OCI-LY1 (cell line): ENCODE measurements around the gene FGF5.

ENCODE experiments used
- H2AFZ ChIP-seq: fragments of 200-600 bp; sonication (generic), shearing (Covaris generic); 2 replicates; pipeline ENCODE4 v1.6.0; 2014; ENCODE audit warnings: antibody characterized with exemption, mild to moderate bottlenecking, low read length
- H3F3A ChIP-seq: fragments of 200-600 bp; sonication (generic), shearing (Covaris generic); 2 replicates; pipeline ENCODE4 v1.6.0; 2014; ENCODE audit warnings: mild to moderate bottlenecking, antibody characterized with exemption, low read length, moderate library complexity; ENCODE audit not compliant: insufficient read depth
- H3K27ac ChIP-seq: fragments of 200-600 bp; sonication (generic); 2 replicates; pipeline ENCODE4 v1.5.1; 2014; ENCODE audit warnings: low read length, mixed run types, mild to moderate bottlenecking, low read depth; ENCODE audit not compliant: poor library complexity, severe bottlenecking
- H3K27me3 ChIP-seq: fragments of 200-600 bp; sonication (generic); 2 replicates; pipeline ENCODE4 v1.6.0; 2014; ENCODE audit warnings: antibody characterized with exemption, mild to moderate bottlenecking, low read length, moderate library complexity; ENCODE audit not compliant: insufficient read depth
- H3K36me3 ChIP-seq: fragments of 200-600 bp; sonication (generic); 2 replicates; pipeline ENCODE4 v1.6.1; 2014; ENCODE audit warnings: mild to moderate bottlenecking, antibody characterized with exemption, low read length, moderate library complexity, mixed read lengths; ENCODE audit not compliant: insufficient read depth
- H3K4me1 ChIP-seq: fragments of 200-600 bp; sonication (generic); 2 replicates; pipeline ENCODE4 v1.5.1; 2014; ENCODE audit warnings: mild to moderate bottlenecking, low read length, moderate library complexity; ENCODE audit not compliant: insufficient read depth, severe bottlenecking
- H3K4me2 ChIP-seq: fragments of 200-600 bp; sonication (generic), shearing (Covaris generic); 2 replicates; pipeline ENCODE4 v1.6.1; 2014; ENCODE audit warnings: low read length
- H3K4me3 ChIP-seq: fragments of 200-600 bp; sonication (generic); 2 replicates; pipeline ENCODE4 v1.5.1; 2014; ENCODE audit warnings: low read length, low read depth, mild to moderate bottlenecking, mixed read lengths; ENCODE audit not compliant: poor library complexity, severe bottlenecking
- H3K79me2 ChIP-seq: fragments of 200-600 bp; shearing (Covaris generic); 2 replicates; pipeline ENCODE4 v1.6.1; 2016; ENCODE audit warnings: mixed run types, low read length, mixed read lengths; ENCODE audit not compliant: insufficient read depth
- H3K9ac ChIP-seq: fragments of 200-600 bp; sonication (generic), shearing (Covaris generic); 2 replicates; pipeline ENCODE4 v1.6.1; 2014; ENCODE audit warnings: mild to moderate bottlenecking, low read length, mixed read lengths
- H3K9me2 ChIP-seq: fragments of 200-600 bp; sonication (generic), shearing (Covaris generic); 2 replicates; pipeline ENCODE4 v1.6.1; 2014; ENCODE audit warnings: low read depth, mild to moderate bottlenecking, low read length, mixed read lengths
- H3K9me3 ChIP-seq: fragments of 200-600 bp; shearing (Covaris generic); 2 replicates; pipeline ENCODE4 v1.6.1; 2014; ENCODE audit warnings: low read length, mixed read lengths
- H4K20me1 ChIP-seq: fragments of 200-600 bp; sonication (generic), shearing (Covaris generic); 2 replicates; pipeline ENCODE4 v1.6.0; 2016; ENCODE audit warnings: mild to moderate bottlenecking, low read length; ENCODE audit not compliant: insufficient read depth
- EZH2 ChIP-seq: fragments of 200-600 bp; sonication (generic), shearing (Covaris generic); IDR thresholded peaks from 2 replicates; pipeline ENCODE4 v1.8.0; 2017; ENCODE audit warnings: borderline replicate concordance, mixed run types, mild to moderate bottlenecking, antibody characterized with exemption, low read length, moderate library complexity, mixed read lengths
- TF ChIP-seq, protein P1 (sequence below): fragments of 200-600 bp; sonication (generic), shearing (Covaris generic); IDR thresholded peaks from 2 replicates; pipeline ENCODE4 v1.5.1; 2017; ENCODE audit warnings: mild to moderate bottlenecking, antibody characterized with exemption, low read length, moderate library complexity, mixed read lengths

The FGF5 gene

DNA sequence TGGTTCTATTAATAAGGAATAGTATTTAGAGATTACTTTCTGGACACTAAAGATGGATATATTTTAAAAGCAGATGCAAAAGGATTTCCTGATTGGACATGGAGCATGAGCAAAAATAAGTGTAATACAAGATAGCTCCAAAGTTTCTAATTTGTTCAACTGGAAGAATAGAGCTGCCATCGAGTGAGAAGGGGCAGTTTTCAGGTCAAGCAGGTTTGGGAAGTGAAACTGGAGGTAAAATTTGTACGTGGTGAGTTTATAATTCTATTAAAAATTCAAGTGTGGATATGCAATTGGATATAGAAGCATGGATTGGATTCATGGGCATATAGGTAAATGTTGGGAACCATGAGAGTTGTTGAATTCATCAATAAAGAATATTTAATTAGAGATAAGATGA, 37.3 kb upstream of the FGF5 start:
- Histone ChIP-seq H4K20me1 (no peaks in the 10 kb centered on the region), H3K27ac (no peak overlapping the region), H3K9ac (no peak overlapping the region), H3K4me2 (no peak overlapping the region), H3F3A (no peaks in the 10 kb centered on the region), H3K36me3 (no peaks in the 10 kb centered on the region), H3K27me3 (no peaks in the 10 kb centered on the region), H3K9me3 (no peaks in the 10 kb centered on the region), H3K79me2 (no peaks in the 10 kb centered on the region), H3K4me3 (no peak overlapping the region), H3K9me2 (no peaks in the 10 kb centered on the region), H3K4me1 (no peaks in the 10 kb centered on the region), H2AFZ (no peak overlapping the region)
- TF ChIP-seq, protein P1, sequence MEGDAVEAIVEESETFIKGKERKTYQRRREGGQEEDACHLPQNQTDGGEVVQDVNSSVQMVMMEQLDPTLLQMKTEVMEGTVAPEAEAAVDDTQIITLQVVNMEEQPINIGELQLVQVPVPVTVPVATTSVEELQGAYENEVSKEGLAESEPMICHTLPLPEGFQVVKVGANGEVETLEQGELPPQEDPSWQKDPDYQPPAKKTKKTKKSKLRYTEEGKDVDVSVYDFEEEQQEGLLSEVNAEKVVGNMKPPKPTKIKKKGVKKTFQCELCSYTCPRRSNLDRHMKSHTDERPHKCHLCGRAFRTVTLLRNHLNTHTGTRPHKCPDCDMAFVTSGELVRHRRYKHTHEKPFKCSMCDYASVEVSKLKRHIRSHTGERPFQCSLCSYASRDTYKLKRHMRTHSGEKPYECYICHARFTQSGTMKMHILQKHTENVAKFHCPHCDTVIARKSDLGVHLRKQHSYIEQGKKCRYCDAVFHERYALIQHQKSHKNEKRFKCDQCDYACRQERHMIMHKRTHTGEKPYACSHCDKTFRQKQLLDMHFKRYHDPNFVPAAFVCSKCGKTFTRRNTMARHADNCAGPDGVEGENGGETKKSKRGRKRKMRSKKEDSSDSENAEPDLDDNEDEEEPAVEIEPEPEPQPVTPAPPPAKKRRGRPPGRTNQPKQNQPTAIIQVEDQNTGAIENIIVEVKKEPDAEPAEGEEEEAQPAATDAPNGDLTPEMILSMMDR: no peak
- TF ChIP-seq EZH2: no peak

DNA sequence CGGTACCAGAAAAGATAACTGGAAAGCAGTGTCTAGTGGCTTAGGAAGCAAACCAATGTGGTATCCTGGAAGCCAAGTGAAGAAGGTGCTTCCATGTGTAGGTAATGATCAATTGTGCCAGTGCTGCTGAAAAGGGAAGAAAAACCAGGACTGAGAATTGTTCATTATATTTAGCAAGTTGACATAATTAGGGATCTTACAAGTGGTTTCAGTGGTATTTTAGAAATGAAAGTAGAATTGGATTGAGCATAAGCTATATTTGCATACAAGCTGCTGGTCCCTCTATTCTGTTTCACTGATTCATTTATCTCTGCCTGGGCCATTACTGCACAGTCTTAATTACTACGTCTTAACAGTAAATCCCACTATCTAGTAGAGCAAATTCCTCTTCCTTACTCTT, 36.9 kb upstream of the FGF5 start:
- no peak overlapping the region for H3K4me2 ChIP-seq
- H2AFZ ChIP-seq: no peak overlapping the region
- H3K27me3 ChIP-seq: no peaks in the 10 kb centered on the region
- no peak overlapping the region for H3K27ac ChIP-seq
- no peaks in the 10 kb centered on the region for H3K36me3 ChIP-seq
- H3K9me2 ChIP-seq: no peaks in the 10 kb centered on the region
- TF ChIP-seq EZH2: no peak
- TF ChIP-seq, protein P1: no peak
- H4K20me1 ChIP-seq: no peaks in the 10 kb centered on the region
- H3K79me2 ChIP-seq: no peaks in the 10 kb centered on the region
- no peak overlapping the region for H3K9ac ChIP-seq
- H3K4me3 ChIP-seq: no peak overlapping the region
- no peaks in the 10 kb centered on the region for H3F3A ChIP-seq
- no peaks in the 10 kb centered on the region for H3K4me1 ChIP-seq
- H3K9me3 ChIP-seq: no peaks in the 10 kb centered on the region

DNA sequence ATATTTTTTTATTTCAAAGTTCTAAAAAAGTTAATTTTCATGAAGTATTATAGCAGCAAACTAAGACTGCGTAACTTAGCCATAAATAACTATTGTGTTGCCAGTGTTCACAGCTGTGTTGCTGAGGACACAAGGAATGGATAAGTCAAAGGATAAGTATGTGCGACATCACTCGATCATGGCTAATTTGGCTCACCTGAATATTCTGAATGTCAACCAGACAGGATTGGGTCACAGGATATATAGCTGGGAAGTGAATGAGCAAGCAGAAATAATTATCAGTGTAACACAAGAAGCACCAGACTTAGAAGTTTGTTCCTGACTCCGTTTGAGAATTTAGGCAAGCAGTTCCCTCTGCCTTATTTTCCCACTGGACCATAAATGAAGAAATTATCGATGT, 35.3 kb upstream of the FGF5 start:
- Histone ChIP-seq H3K27ac (no peak overlapping the region), H3K9me3 (no peaks in the 10 kb centered on the region), H3K4me3 (no peak overlapping the region), H4K20me1 (no peaks in the 10 kb centered on the region), H3K36me3 (no peaks in the 10 kb centered on the region), H3K9ac (no peak overlapping the region), H3K4me1 (no peaks in the 10 kb centered on the region), H3K79me2 (no peaks in the 10 kb centered on the region), H3F3A (no peaks in the 10 kb centered on the region), H3K9me2 (no peaks in the 10 kb centered on the region), H3K27me3 (no peaks in the 10 kb centered on the region), H2AFZ (no peak overlapping the region), H3K4me2 (no peak overlapping the region)
- TF ChIP-seq EZH2: no peak
- TF ChIP-seq, protein P1: no peak
